Neural cell (in vitro differentiated cells): ENCODE data around the gene FCMR. TPM values are rescaled to one million over a fixed set of nuclear protein-coding genes. Genes with fewer than 3 reads are reported as not detected.

Experiments used
- H2AFZ ChIP-seq: fragments of 200-600, 300-800 bp; sonication (generic), shearing (Covaris generic); 2 replicates; pipeline ENCODE4 v1.6.0; 2014; ENCODE audit warnings: low read depth, mild to moderate bottlenecking, antibody characterized with exemption, low read length, moderate library complexity
- H3F3A ChIP-seq: fragments of 200-600 bp; shearing (Covaris generic); 2 replicates; pipeline ENCODE4 v1.6.1; 2016; ENCODE audit warnings: mild to moderate bottlenecking, moderate library complexity, mixed read lengths, antibody characterized with exemption, low read length; ENCODE audit not compliant: insufficient read depth, poor library complexity, severe bottlenecking
- H3K27ac ChIP-seq: fragments of 200-600, 300-800 bp; sonication (generic), shearing (Covaris generic); 2 replicates; pipeline ENCODE4 v1.5.1; 2014; ENCODE audit warnings: mild to moderate bottlenecking, low read length, moderate library complexity
- H3K27me3 ChIP-seq: fragments of 300-800, 200-600 bp; sonication (generic), shearing (Covaris generic); 2 replicates; pipeline ENCODE4 v1.6.0; 2014; ENCODE audit warnings: mild to moderate bottlenecking, low read depth, low read length, moderate library complexity; ENCODE audit not compliant: insufficient read depth
- H3K36me3 ChIP-seq: fragments of 300-800, 200-600 bp; sonication (generic), shearing (Covaris generic); 2 replicates; pipeline ENCODE4 v1.5.1; 2014; ENCODE audit warnings: mild to moderate bottlenecking, antibody characterized with exemption, low read length, moderate library complexity; ENCODE audit not compliant: insufficient read depth
- H3K4me2 ChIP-seq: fragments of 300-800, 200-600 bp; sonication (generic), shearing (Covaris generic); 2 replicates; pipeline ENCODE4 v1.6.0; 2014; ENCODE audit warnings: mild to moderate bottlenecking, low read length
- H3K4me3 ChIP-seq: fragments of 300-800, 200-600 bp; sonication (generic), shearing (Covaris generic); 2 replicates; pipeline ENCODE4 v1.5.1; 2014; ENCODE audit warnings: mild to moderate bottlenecking, low read length, moderate library complexity
- H3K79me2 ChIP-seq: fragments of 200-600 bp; shearing (Covaris generic); replicated peaks from 2 replicates; pipeline ENCODE4 v1.6.0; 2014; ENCODE audit warnings: mild to moderate bottlenecking, low read length, moderate library complexity; ENCODE audit not compliant: insufficient read depth
- H3K9ac ChIP-seq: fragments of 300-800, 200-600 bp; sonication (generic), shearing (Covaris generic); 2 replicates; pipeline ENCODE4 v1.6.1; 2016; ENCODE audit warnings: mild to moderate bottlenecking, low read length, mixed read lengths
- H3K9me2 ChIP-seq: fragments of 200-600 bp; shearing (Covaris generic); 2 replicates; pipeline ENCODE4 v1.6.1; 2016; ENCODE audit warnings: mild to moderate bottlenecking, low read length, mixed read lengths; ENCODE audit not compliant: insufficient read depth
- H3K9me3 ChIP-seq: fragments of 200-600, 300-800 bp; sonication (generic), shearing (Covaris generic); 2 replicates; pipeline ENCODE4 v1.6.1; 2016; ENCODE audit warnings: mild to moderate bottlenecking, mixed run types, low read length, moderate library complexity, mixed read lengths
- H4K20me1 ChIP-seq: fragments of 200-600 bp; shearing (Covaris generic); 2 replicates; pipeline ENCODE4 v1.6.1; 2016; ENCODE audit warnings: mild to moderate bottlenecking, mixed run types; ENCODE audit not compliant: insufficient read depth
- CTCF ChIP-seq: fragments of 450-650 bp; IDR thresholded peaks from 2 replicates; pipeline ENCODE4 v1.5.1; 2014; ENCODE audit warnings: antibody characterized with exemption, mild to moderate bottlenecking, moderate library complexity; ENCODE audit not compliant: poor library complexity, severe bottlenecking
- EP300 ChIP-seq: fragments of 450-650 bp; conservative IDR thresholded peaks from 2 replicates; pipeline ENCODE4 v1.6.1; 2014; ENCODE audit warnings: antibody characterized with exemption, mild to moderate bottlenecking, moderate library complexity; ENCODE audit not compliant: poor library complexity, severe bottlenecking
- EZH2 ChIP-seq: fragments of 200-600, 300-800 bp; shearing (Covaris generic), sonication (generic); IDR thresholded peaks from 2 replicates; pipeline ENCODE4 v1.6.1; 2014; ENCODE audit warnings: antibody characterized with exemption, low read length, borderline replicate concordance, mild to moderate bottlenecking; ENCODE audit not compliant: insufficient read depth, poor library complexity, severe bottlenecking
- MXI1 ChIP-seq: fragments of 450-650 bp; conservative IDR thresholded peaks from 2 replicates; pipeline ENCODE4 v1.6.1; 2014; ENCODE audit warnings: antibody characterized with exemption, mild to moderate bottlenecking; ENCODE audit not compliant: poor library complexity, severe bottlenecking
- POLR2AphosphoS5 ChIP-seq: IDR thresholded peaks from 2 replicates; pipeline ENCODE4 v1.6.1; 2012
- RAD21 ChIP-seq: fragments of 450-650 bp; conservative IDR thresholded peaks from 2 replicates; pipeline ENCODE4 v1.6.1; 2014; ENCODE audit warnings: antibody characterized with exemption, mild to moderate bottlenecking, moderate library complexity
- SMC3 ChIP-seq: fragments of 450-650 bp; conservative IDR thresholded peaks from 2 replicates; pipeline ENCODE4 v1.6.1; 2014; ENCODE audit warnings: antibody characterized with exemption, mild to moderate bottlenecking, moderate library complexity; ENCODE audit not compliant: poor library complexity
- TAF1 ChIP-seq: IDR thresholded peaks from 2 replicates; pipeline ENCODE4 v1.6.1; 2012; ENCODE audit warnings: low read depth
- polyA plus RNA-seq: library from polyadenylated mRNA; depleted of rRNA; stranded (reverse); fragments of >200 nt; gene quantifications from 2 replicates; pipeline ENCODE4 v1.2.3, GENCODE V29; 2014
- TF ChIP-seq, protein P1 (sequence below): IDR thresholded peaks from 2 replicates; pipeline ENCODE4 v1.6.1; 2012; ENCODE audit warnings: borderline replicate concordance

The FCMR gene
- polyA plus RNA-seq, 1 donor from 2014 or later, result not detected

DNA sequence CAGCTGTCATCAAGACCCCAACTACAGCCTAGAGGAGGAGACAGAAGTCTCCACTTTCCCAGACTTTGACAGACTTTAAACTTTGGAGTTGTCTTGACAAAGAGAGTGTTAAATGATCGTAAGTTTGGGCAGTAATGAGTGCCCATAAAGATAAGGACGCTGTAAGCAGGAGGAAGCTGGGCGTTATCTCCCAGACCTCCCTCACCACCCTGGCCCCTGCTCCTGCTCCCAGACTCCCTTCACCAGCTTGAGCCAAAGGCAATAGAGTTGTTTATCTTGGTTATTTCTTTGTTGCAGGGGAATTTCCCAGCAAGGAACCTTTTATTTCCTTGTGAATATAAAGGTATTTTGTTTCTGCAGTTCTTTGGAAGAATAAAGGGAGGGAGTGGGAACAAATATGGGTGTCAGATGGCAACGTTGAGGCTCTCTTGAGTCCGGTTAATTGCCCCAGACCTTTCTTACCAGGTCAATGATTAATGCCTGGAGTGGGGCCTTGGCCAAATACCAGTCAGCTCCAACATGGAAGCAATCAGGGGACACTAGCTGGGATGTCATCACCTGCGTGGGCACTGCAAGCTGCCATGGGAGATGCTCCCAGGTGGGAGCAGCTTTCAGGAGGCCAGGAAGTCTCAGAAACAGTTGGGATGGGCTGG is 20.2 kb upstream of the FCMR start:
- H3F3A ChIP-seq, result no peaks in the 10 kb centered on the region
- no peak overlapping the region for H3K4me2 ChIP-seq
- no peaks in the 10 kb centered on the region for H3K9me3 ChIP-seq
- H4K20me1 ChIP-seq, result no peaks in the 10 kb centered on the region
- H3K27me3 ChIP-seq, result no peaks in the 10 kb centered on the region
- H3K36me3 ChIP-seq, result no peaks in the 10 kb centered on the region
- no peak overlapping the region for H3K9ac ChIP-seq
- H3K4me3 ChIP-seq, result no peak overlapping the region
- no peaks in the 10 kb centered on the region for H3K79me2 ChIP-seq
- H3K27ac ChIP-seq, result no peak overlapping the region
- TF ChIP-seq SMC3 (no peak), EZH2 (no peak), EP300 (no peak), CTCF (no peak), TAF1 (no peak), POLR2AphosphoS5 (no peak), MXI1 (no peak), RAD21 (no peak)
- TF ChIP-seq, protein P1, sequence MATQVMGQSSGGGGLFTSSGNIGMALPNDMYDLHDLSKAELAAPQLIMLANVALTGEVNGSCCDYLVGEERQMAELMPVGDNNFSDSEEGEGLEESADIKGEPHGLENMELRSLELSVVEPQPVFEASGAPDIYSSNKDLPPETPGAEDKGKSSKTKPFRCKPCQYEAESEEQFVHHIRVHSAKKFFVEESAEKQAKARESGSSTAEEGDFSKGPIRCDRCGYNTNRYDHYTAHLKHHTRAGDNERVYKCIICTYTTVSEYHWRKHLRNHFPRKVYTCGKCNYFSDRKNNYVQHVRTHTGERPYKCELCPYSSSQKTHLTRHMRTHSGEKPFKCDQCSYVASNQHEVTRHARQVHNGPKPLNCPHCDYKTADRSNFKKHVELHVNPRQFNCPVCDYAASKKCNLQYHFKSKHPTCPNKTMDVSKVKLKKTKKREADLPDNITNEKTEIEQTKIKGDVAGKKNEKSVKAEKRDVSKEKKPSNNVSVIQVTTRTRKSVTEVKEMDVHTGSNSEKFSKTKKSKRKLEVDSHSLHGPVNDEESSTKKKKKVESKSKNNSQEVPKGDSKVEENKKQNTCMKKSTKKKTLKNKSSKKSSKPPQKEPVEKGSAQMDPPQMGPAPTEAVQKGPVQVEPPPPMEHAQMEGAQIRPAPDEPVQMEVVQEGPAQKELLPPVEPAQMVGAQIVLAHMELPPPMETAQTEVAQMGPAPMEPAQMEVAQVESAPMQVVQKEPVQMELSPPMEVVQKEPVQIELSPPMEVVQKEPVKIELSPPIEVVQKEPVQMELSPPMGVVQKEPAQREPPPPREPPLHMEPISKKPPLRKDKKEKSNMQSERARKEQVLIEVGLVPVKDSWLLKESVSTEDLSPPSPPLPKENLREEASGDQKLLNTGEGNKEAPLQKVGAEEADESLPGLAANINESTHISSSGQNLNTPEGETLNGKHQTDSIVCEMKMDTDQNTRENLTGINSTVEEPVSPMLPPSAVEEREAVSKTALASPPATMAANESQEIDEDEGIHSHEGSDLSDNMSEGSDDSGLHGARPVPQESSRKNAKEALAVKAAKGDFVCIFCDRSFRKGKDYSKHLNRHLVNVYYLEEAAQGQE, result no peak
- H3K9me2 ChIP-seq, result no peaks in the 10 kb centered on the region
- H2AFZ ChIP-seq, result no peak overlapping the region

DNA sequence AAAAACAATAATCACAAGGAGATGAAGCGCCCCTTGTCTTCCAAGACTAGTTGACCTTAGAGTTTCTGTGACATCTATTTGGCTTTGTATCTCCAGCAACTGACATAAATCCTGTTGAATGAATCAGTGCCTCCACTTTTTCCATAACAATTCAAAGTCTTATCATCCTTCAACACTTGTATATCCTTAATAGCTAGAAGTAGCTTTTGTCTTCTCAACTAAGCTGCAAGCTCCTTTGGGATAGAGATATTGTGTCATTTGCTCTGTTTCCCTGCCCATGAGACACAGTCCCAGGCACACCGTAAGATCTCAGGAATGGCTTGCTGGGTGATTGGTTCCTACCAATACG is 18.8 kb upstream of the FCMR start:
- Histone ChIP-seq H3K4me3 (no peak overlapping the region), H3K9me3 (no peaks in the 10 kb centered on the region), H4K20me1 (no peaks in the 10 kb centered on the region), H2AFZ (no peak overlapping the region), H3K4me2 (no peak overlapping the region), H3K9me2 (no peaks in the 10 kb centered on the region), H3K27ac (no peak overlapping the region), H3F3A (no peaks in the 10 kb centered on the region), H3K79me2 (no peaks in the 10 kb centered on the region), H3K36me3 (no peaks in the 10 kb centered on the region), H3K27me3 (no peaks in the 10 kb centered on the region), H3K9ac (no peak overlapping the region)
- no peak for TF ChIP-seq SMC3
